ENCODE measurements around the gene MZT1.

Gene MZT1

GRCh38 chr13:72689181-72689696 is 38.2 kb downstream of the MZT1 start:
- H3K27ac ChIP-seq, result no peak overlapping the region
- DNase-seq (ENCODE audit: low read depth, low spot score), result no peak

GRCh38 chr13:72686766-72687165 is 40.7 kb downstream of the MZT1 start:
- no peak overlapping the region for H3K27ac ChIP-seq
- no peak for DNase-seq (ENCODE audit: low read depth, low spot score)

- no peak for DNase-seq (ENCODE audit: low read depth, low spot score)
- no peak overlapping the region for H3K27ac ChIP-seq
Measured at GRCh38 chr13:72680353-72680752, 47.1 kb downstream of the MZT1 start.

- no peak overlapping the region for H3K27ac ChIP-seq
- DNase-seq (ENCODE audit: low read depth, low spot score), result no peak
Measured at GRCh38 chr13:72678312-72678711, 49.1 kb downstream of the MZT1 start.

- no peak for DNase-seq (ENCODE audit: low read depth, low spot score)
- H3K27ac ChIP-seq, result no peak overlapping the region
Measured at GRCh38 chr13:72677431-72677830, 50.0 kb downstream of the MZT1 start.

GRCh38 chr13:72666391-72666790 is 61.0 kb downstream of the MZT1 start:
- no peak for DNase-seq (ENCODE audit: low read depth, low spot score)
- H3K27ac ChIP-seq, result no peak overlapping the region

- DNase-seq (ENCODE audit: low read depth, low spot score), result no peak
- no peak overlapping the region for H3K27ac ChIP-seq
Measured at GRCh38 chr13:72662548-72662947, 64.9 kb downstream of the MZT1 start.
